Tibial nerve (tissue), 4 donors: ENCODE results near the gene SLC23A2. TPM values are rescaled to one million over a fixed set of nuclear protein-coding genes. Genes with fewer than 3 reads are reported as not detected.
A peak's percentile ranks its signal among the peaks of the same experiment; 100 is the strongest.

Source experiments
- DNase-seq, 2 donors: peaks; one replicate each; pipeline ENCODE4 v3.0.0-alpha.2; 2019; ENCODE audit warnings: low spot score in 2 of 2
- H3K27ac ChIP-seq, 4 donors: fragments of 200-600 bp; sonication (generic) in 3 of 4; one replicate each; pipeline ENCODE4 v1.5.1; 2017 to 2019; ENCODE audit warnings: mild to moderate bottlenecking in 1 of 4
- H3K27me3 ChIP-seq, 2 donors: fragments of 200-600 bp; sonication (generic) in 1 of 2; one replicate each; pipeline versions ENCODE4 v1.5.1 to v1.6.0; 2017 to 2019
- H3K36me3 ChIP-seq, 3 donors: fragments of 200-600 bp; sonication (generic); one replicate each; pipeline ENCODE4 v1.5.1; 2018 to 2019
- H3K4me1 ChIP-seq, 4 donors: fragments of 200-600 bp; sonication (generic) in 3 of 4; one replicate each; pipeline ENCODE4 v1.5.1; 2017 to 2019
- H3K4me3 ChIP-seq, 4 donors: fragments of 200-600 bp; sonication (generic) in 3 of 4; one replicate each; pipeline ENCODE4 v1.5.1; 2017 to 2019; ENCODE audit warnings: mild to moderate bottlenecking in 1 of 4, moderate library complexity in 1 of 4
- H3K9me3 ChIP-seq, 4 donors: fragments of 200-600 bp; sonication (generic) in 3 of 4; one replicate each; pipeline ENCODE4 v1.5.1; 2017 to 2019
- CTCF ChIP-seq, 5 experiments: fragments of 200-600 bp in 3 of 5; fragments of 450-650 bp in 2 of 5; sonication (generic) in 3 of 5; IDR thresholded peaks; one replicate each; pipeline ENCODE4 v1.5.1; 2016 to 2019; ENCODE audit warnings: antibody characterized with exemption in 5 of 5, mild to moderate bottlenecking in 3 of 5, moderate library complexity in 2 of 5
- EP300 ChIP-seq, 2 donors: sonication (generic); formaldehyde crosslinking; IDR thresholded peaks; one replicate each; pipeline ENCODE4 v1.6.1; 2017; ENCODE audit warnings: antibody characterized with exemption in 2 of 2, mild to moderate bottlenecking in 1 of 2
- POLR2A ChIP-seq, 2 donors: fragments of 450-650 bp; IDR thresholded peaks; one replicate each; pipeline ENCODE4 v1.6.1; 2017; ENCODE audit warnings: antibody characterized with exemption in 2 of 2, mild to moderate bottlenecking in 2 of 2, moderate library complexity in 2 of 2
- WGBS, 2 donors: methylation state at CpG; one replicate each; pipeline ENCODE4 v1.1.5; 2018; 5-methylcytosine and 5-hydroxymethylcytosine counted together
- total RNA-seq, 4 donors: library from RNA; depleted of rRNA; stranded (reverse); fragments of >200 nt; gene quantifications; one replicate each; pipeline ENCODE4 v1.1.0, GENCODE V29; 2016

SLC23A2 gene
- total RNA-seq, 4 donors from 2014 or later: 30.6 to 48.5 (median 40.6) TPM

- TF ChIP-seq POLR2A (IDR thresholded peaks at IDR 0.05) (no peak), EP300 (IDR thresholded peaks at IDR 0.05) (no peak), CTCF (IDR thresholded peaks at IDR 0.05) (no peak)
Measured at GRCh38 chr20:4902788-4903187, 98.5 kb downstream of the SLC23A2 start.

GRCh38 chr20:4901031-4901818 is 100.1 kb downstream of the SLC23A2 start:
- DNase-seq: no peak
- no peaks in the 10 kb centered on the region for H3K9me3 ChIP-seq
- 78% methylated on average over 14 of the region's 14 CpGs for WGBS, 2 donors
- peak overlapping the region in 2 of 4 donors; percentile 2 to 55 for H3K27ac ChIP-seq
- H3K4me3 ChIP-seq: no peak overlapping the region
- H3K4me1 ChIP-seq: peaks cover 0 to 48% (median 6%) of the 10 kb centered on the region in 4 donors
- TF ChIP-seq POLR2A (IDR thresholded peaks at IDR 0.05): no peak
- no peak for TF ChIP-seq EP300 (IDR thresholded peaks at IDR 0.05)
- no peak for TF ChIP-seq CTCF (IDR thresholded peaks at IDR 0.05)
- H3K27me3 ChIP-seq: no peaks in the 10 kb centered on the region
- peaks cover 0 to 10% (median 0%) of the 10 kb centered on the region in 3 donors for H3K36me3 ChIP-seq

More at GRCh38 chr20:4902788-4903187, 98.5 kb downstream of the SLC23A2 start:
- Histone ChIP-seq H3K27ac (no peak overlapping the region), H3K27me3 (no peaks in the 10 kb centered on the region), H3K9me3 (no peaks in the 10 kb centered on the region), H3K4me1 (peaks cover 0 to 35% (median 4%) of the 10 kb centered on the region in 4 donors), H3K4me3 (no peak overlapping the region), H3K36me3 (peaks cover 0 to 10% (median 0%) of the 10 kb centered on the region in 3 donors)
- no peak for DNase-seq
- 77 to 80% methylated on average over 4 of the region's 4 CpGs for WGBS, 2 donors

- H3K9me3 ChIP-seq: no peaks in the 10 kb centered on the region
- WGBS, 2 donors: 53 to 59% methylated on average over 14 of the region's 14 CpGs
- peaks cover 0 to 69% (median 6%) of the 10 kb centered on the region in 4 donors for H3K4me1 ChIP-seq
- no peak for TF ChIP-seq CTCF (IDR thresholded peaks at IDR 0.05)
- TF ChIP-seq EP300 (IDR thresholded peaks at IDR 0.05): no peak
- peaks cover 0 to 10% (median 0%) of the 10 kb centered on the region in 3 donors for H3K36me3 ChIP-seq
- no peaks in the 10 kb centered on the region for H3K27me3 ChIP-seq
- no peak for DNase-seq
- H3K27ac ChIP-seq: peak overlapping the region in 2 of 4 donors; percentile 31 to 36
- no peak overlapping the region for H3K4me3 ChIP-seq
Measured at GRCh38 chr20:4898282-4899244, 102.7 kb downstream of the SLC23A2 start.

GRCh38 chr20:4897600-4897999 is 103.7 kb downstream of the SLC23A2 start:
- peaks cover 0 to 9% (median 0%) of the 10 kb centered on the region in 3 donors for H3K36me3 ChIP-seq
- peak overlapping the region in 1 of 4 donors; percentile 36 for H3K27ac ChIP-seq
- peaks cover 0 to 69% (median 6%) of the 10 kb centered on the region in 4 donors for H3K4me1 ChIP-seq
- no peak for DNase-seq
- no peaks in the 10 kb centered on the region for H3K9me3 ChIP-seq
- WGBS, 2 donors: 77 to 92% methylated on average over 4 of the region's 4 CpGs
- TF ChIP-seq EP300 (IDR thresholded peaks at IDR 0.05) (no peak), POLR2A (IDR thresholded peaks at IDR 0.05) (no peak), CTCF (IDR thresholded peaks at IDR 0.05) (no peak)
- no peaks in the 10 kb centered on the region for H3K27me3 ChIP-seq
- H3K4me3 ChIP-seq: no peak overlapping the region
